SK-N-SH treated with all-trans-retinoic acid at 6 μM for 48 hours (cell line): ENCODE measurements around the gene GLIPR2.
A peak's percentile ranks its signal among the peaks of the same experiment; 100 is the strongest.

Experiments used
- ATAC-seq: fragments of 200-7000 bp; cut with Tn5 transposase; 3 replicates; pipeline ENCODE4 v1.9.1; 2020; ENCODE audit warnings: mild to moderate bottlenecking, moderate library complexity
- ARNTL ChIP-seq: fragments of 450-650 bp; formaldehyde crosslinking; IDR thresholded peaks from 2 replicates; pipeline ENCODE4 v1.5.0; 2020; ENCODE audit warnings: low read depth, mild to moderate bottlenecking, moderate library complexity, borderline replicate concordance
- BACH2 ChIP-seq: fragments of 250-450 bp; sonication (Bioruptor Pico); IDR thresholded peaks from 2 replicates; pipeline ENCODE4 v1.9.0; 2021; ENCODE audit warnings: mild to moderate bottlenecking, borderline replicate concordance
- CSDC2 ChIP-seq: fragments of 250-450 bp; sonication (Bioruptor Pico); IDR thresholded peaks from 2 replicates; pipeline ENCODE4 v1.5.0; 2020; ENCODE audit warnings: mild to moderate bottlenecking, moderate library complexity
- ESRRG ChIP-seq: fragments of 250-450 bp; sonication (Bioruptor Pico); IDR thresholded peaks from 2 replicates; pipeline ENCODE4 v1.6.1; 2021; ENCODE audit warnings: mild to moderate bottlenecking
- GLIS3 ChIP-seq: fragments of 250-450 bp; sonication (Bioruptor Pico); IDR thresholded peaks from 2 replicates; pipeline ENCODE4 v1.5.0; 2020; ENCODE audit warnings: mild to moderate bottlenecking, moderate library complexity
- ISL1 ChIP-seq: fragments of 250-450 bp; sonication (Bioruptor Pico); IDR thresholded peaks from 2 replicates; pipeline ENCODE4 v2.1.2; 2022; ENCODE audit warnings: mild to moderate bottlenecking, moderate library complexity
- OSR1 ChIP-seq: fragments of 250-450 bp; sonication (Bioruptor Pico); IDR thresholded peaks from 2 replicates; pipeline ENCODE4 v1.8.0; 2022; ENCODE audit warnings: moderate library complexity, mild to moderate bottlenecking, inconsistent platforms
- PPARA ChIP-seq: fragments of 250-450 bp; sonication (Bioruptor Pico); IDR thresholded peaks from 2 replicates; pipeline ENCODE4 v1.5.0; 2020; ENCODE audit warnings: mild to moderate bottlenecking, borderline replicate concordance
- SNAI2 ChIP-seq: fragments of 250-450 bp; sonication (Bioruptor Pico); IDR thresholded peaks from 2 replicates; pipeline ENCODE4 v1.5.0; 2020; ENCODE audit warnings: mild to moderate bottlenecking, moderate library complexity
- TCF4 ChIP-seq: fragments of 250-450 bp; sonication (Bioruptor Pico); IDR thresholded peaks from 2 replicates; pipeline ENCODE4 v1.8.0; 2021; ENCODE audit warnings: mild to moderate bottlenecking, moderate library complexity, borderline replicate concordance
- ZC3H10 ChIP-seq: fragments of 250-450 bp; sonication (Bioruptor Pico); IDR thresholded peaks from 2 replicates; pipeline ENCODE4 v1.5.1; 2021; ENCODE audit warnings: mild to moderate bottlenecking, moderate library complexity
- ZFP30 ChIP-seq: fragments of 450-650 bp; formaldehyde crosslinking; IDR thresholded peaks from 2 replicates; pipeline ENCODE4 v1.5.0; 2022; ENCODE audit warnings: mild to moderate bottlenecking, moderate library complexity
- ZNF565 ChIP-seq: fragments of 450-650 bp; formaldehyde crosslinking; conservative IDR thresholded peaks from 2 replicates; pipeline ENCODE4 v1.5.0; 2020; ENCODE audit warnings: low read depth, mild to moderate bottlenecking, moderate library complexity
- ZNF70 ChIP-seq: fragments of 450-650 bp; formaldehyde crosslinking; IDR thresholded peaks from 2 replicates; pipeline ENCODE4 v1.5.0; 2020; ENCODE audit warnings: mild to moderate bottlenecking, moderate library complexity
- ZNF8 ChIP-seq: fragments of 450-650 bp; formaldehyde crosslinking; IDR thresholded peaks from 2 replicates; pipeline ENCODE4 v1.5.0; 2020; ENCODE audit warnings: mild to moderate bottlenecking, moderate library complexity
- TF ChIP-seq, protein P1 (sequence below): fragments of 250-450 bp; sonication (Bioruptor Pico); IDR thresholded peaks from 2 replicates; pipeline ENCODE4 v1.5.1; 2021; ENCODE audit warnings: mild to moderate bottlenecking, moderate library complexity
- TF ChIP-seq, protein P2 (sequence below): fragments of 250-450 bp; sonication (Bioruptor Pico); IDR thresholded peaks from 2 replicates; pipeline ENCODE4 v1.5.0; 2020; ENCODE audit warnings: mild to moderate bottlenecking, moderate library complexity
- TF ChIP-seq, protein P3 (sequence below): fragments of 250-450 bp; sonication (Bioruptor Pico); IDR thresholded peaks from 2 replicates; pipeline ENCODE4 v1.5.1; 2020; ENCODE audit warnings: low read depth, mild to moderate bottlenecking, moderate library complexity

GLIPR2 gene

DNA sequence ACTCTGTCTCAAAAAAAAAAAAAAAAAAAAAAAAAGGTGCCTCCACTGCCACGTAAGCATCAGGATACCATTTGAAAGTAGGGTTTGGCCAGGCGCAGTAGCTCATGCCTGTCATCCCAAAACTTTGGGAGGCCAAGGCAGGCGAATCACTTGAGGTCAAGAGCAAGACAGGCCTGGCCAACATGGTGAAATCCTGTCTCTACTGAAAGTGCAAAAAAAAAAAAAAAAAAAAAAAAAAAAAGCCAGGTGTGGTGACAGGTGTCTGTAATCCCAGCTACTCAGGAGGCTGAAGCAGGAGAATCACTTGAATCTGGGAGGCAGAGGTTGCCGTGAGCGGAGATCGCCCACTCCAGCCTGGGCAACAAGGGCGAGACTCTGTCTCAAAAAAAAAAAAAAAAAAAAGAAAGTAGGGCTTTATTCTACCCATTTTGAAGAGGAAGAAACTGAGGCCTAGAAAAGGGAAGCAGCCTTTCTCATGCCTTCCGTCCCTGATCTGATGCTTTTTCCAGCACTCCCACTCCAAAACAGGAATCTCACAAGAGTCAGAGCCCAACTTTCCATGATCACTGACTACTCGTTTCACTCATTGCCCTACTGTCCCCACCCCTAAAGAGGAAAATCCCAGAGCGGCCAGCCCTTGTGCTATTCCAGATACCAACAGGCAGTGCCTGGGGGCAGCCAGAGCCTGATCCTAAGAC is 16.4 kb downstream of the GLIPR2 start (continued):
- TF ChIP-seq GLIS3 (CRISPR knock-in tag) (no peak), BACH2 (CRISPR knock-in tag) (no peak), ARNTL (CRISPR knock-in tag) (no peak)

DNA sequence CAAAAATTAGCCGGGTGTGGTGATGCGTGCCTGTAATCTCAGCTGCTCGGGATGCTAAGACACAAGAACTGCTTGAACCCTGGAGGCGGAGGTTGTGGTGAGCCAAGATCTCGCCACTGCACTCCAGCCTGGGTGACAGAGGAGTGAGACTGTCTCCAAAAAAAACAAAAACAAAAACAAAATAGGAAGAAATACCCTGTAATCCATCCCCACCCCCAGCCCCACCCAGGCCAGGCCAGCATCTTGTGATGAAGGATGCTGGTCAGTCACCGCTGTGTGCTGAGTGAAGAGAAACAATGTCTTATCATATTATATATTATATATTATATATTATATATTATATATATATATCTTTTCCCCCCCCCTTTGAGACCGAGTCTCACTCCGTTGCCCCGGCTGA is 17.2 kb downstream of the GLIPR2 start:
- ATAC-seq: no peak
- TF ChIP-seq ZNF565 (CRISPR knock-in tag) (no peak), GLIS3 (CRISPR knock-in tag) (no peak), BACH2 (CRISPR knock-in tag) (no peak), PPARA (CRISPR knock-in tag) (no peak), ESRRG (CRISPR knock-in tag) (no peak), OSR1 (CRISPR knock-in tag) (no peak), ZNF8 (CRISPR knock-in tag) (no peak), ISL1 (CRISPR knock-in tag) (no peak), ZNF70 (CRISPR knock-in tag) (no peak), TCF4 (CRISPR knock-in tag) (no peak), SNAI2 (CRISPR knock-in tag) (no peak), ZC3H10 (no peak)
- TF ChIP-seq, protein P1, sequence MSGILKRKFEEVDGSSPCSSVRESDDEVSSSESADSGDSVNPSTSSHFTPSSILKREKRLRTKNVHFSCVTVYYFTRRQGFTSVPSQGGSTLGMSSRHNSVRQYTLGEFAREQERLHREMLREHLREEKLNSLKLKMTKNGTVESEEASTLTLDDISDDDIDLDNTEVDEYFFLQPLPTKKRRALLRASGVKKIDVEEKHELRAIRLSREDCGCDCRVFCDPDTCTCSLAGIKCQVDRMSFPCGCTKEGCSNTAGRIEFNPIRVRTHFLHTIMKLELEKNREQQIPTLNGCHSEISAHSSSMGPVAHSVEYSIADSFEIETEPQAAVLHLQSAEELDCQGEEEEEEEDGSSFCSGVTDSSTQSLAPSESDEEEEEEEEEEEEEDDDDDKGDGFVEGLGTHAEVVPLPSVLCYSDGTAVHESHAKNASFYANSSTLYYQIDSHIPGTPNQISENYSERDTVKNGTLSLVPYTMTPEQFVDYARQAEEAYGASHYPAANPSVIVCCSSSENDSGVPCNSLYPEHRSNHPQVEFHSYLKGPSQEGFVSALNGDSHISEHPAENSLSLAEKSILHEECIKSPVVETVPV (CRISPR knock-in tag): no peak
- TF ChIP-seq, protein P2, sequence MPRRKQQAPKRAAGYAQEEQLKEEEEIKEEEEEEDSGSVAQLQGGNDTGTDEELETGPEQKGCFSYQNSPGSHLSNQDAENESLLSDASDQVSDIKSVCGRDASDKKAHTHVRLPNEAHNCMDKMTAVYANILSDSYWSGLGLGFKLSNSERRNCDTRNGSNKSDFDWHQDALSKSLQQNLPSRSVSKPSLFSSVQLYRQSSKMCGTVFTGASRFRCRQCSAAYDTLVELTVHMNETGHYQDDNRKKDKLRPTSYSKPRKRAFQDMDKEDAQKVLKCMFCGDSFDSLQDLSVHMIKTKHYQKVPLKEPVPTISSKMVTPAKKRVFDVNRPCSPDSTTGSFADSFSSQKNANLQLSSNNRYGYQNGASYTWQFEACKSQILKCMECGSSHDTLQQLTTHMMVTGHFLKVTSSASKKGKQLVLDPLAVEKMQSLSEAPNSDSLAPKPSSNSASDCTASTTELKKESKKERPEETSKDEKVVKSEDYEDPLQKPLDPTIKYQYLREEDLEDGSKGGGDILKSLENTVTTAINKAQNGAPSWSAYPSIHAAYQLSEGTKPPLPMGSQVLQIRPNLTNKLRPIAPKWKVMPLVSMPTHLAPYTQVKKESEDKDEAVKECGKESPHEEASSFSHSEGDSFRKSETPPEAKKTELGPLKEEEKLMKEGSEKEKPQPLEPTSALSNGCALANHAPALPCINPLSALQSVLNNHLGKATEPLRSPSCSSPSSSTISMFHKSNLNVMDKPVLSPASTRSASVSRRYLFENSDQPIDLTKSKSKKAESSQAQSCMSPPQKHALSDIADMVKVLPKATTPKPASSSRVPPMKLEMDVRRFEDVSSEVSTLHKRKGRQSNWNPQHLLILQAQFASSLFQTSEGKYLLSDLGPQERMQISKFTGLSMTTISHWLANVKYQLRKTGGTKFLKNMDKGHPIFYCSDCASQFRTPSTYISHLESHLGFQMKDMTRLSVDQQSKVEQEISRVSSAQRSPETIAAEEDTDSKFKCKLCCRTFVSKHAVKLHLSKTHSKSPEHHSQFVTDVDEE (CRISPR knock-in tag): no peak
- TF ChIP-seq, protein P3, sequence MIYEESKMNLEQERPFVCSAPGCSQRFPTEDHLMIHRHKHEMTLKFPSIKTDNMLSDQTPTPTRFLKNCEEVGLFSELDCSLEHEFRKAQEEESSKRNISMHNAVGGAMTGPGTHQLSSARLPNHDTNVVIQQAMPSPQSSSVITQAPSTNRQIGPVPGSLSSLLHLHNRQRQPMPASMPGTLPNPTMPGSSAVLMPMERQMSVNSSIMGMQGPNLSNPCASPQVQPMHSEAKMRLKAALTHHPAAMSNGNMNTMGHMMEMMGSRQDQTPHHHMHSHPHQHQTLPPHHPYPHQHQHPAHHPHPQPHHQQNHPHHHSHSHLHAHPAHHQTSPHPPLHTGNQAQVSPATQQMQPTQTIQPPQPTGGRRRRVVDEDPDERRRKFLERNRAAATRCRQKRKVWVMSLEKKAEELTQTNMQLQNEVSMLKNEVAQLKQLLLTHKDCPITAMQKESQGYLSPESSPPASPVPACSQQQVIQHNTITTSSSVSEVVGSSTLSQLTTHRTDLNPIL: no peak

DNA sequence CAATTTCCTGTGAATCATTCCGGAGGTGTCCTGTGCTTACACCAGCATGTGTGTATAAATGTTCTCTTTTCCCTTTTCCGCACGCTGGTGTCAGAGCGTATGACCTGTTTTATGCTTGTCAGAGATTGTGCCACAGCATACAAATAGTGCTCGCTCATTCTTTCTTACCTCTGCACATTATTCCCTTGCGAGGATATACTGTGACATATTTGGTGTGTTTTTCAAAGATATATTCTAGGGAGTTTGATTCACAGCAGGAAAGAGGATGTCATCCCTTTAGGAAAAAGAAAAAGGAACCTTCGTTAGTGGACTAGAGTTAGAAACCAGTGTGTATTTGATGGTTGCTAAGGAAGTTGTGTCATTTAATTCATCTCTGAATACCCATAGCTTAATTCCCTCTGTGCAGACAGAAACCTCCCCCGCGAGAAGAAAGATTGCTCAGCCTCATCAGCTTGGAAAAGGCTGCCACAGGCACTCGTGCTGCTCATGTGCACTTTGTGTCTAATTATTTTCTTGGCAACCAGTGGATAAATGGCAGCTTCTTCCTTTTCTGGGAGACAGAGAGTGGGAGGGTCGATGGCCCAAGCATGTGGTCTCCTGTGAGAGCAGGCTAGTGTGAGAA is 17.9 kb downstream of the GLIPR2 start:
- peak; percentile 78 for ATAC-seq
- TF ChIP-seq, protein P1 (CRISPR knock-in tag): no peak
- TF ChIP-seq TCF4 (CRISPR knock-in tag) (no peak), CSDC2 (peak; percentile 37; the same call in 1 of the 2 replicates)

DNA sequence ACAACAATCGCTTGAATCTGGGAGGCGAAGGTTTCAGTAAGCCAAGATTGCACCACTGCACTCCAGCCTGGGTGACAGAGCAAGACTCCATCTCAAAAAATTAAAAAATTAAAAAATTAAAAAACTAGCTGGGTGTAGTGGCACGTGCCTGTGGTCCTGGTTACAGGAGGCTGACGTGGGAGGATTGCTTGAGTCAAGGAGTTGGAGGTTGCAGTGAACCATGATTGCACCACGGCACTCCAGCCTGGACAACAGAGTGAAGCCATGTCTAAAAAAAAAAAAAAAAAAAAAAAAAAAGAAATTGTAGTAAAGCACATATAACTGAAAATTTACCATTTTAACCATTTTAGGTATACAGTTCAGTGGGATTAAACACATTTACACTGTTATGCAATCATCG is 19.6 kb downstream of the GLIPR2 start:
- TF ChIP-seq ZNF565 (CRISPR knock-in tag) (no peak), ZFP30 (no peak)
- TF ChIP-seq, protein P1 (CRISPR knock-in tag): no peak
- ATAC-seq: no peak
